ENCODE measurements around the gene RNF150. TPM values are rescaled to one million over a fixed set of nuclear protein-coding genes. Genes with fewer than 3 reads are reported as not detected.

RNF150 gene
- total RNA-seq, 2 experiments from 2014 or later, result not detected

- Mint-ChIP-seq H3K27ac (no peak overlapping the region), H3K36me3 (ENCODE audit: low read depth) (no peaks in the 10 kb centered on the region), H3K4me1 (no peaks in the 10 kb centered on the region), H3K4me3 (no peak overlapping the region), H3K27me3 (no peaks in the 10 kb centered on the region), H3K9me3 (no peaks in the 10 kb centered on the region)
- ChIA-PET CTCF (no interaction called here), POLR2A (no interaction called here)
- DNase-seq, result no peak
Observed at GRCh38 chr4:141121768-141122454, 11.4 kb downstream of the RNF150 start.

- Mint-ChIP-seq H3K4me3 (no peak overlapping the region), H3K27me3 (peaks cover 2% of the 10 kb centered on the region), H3K27ac (no peak overlapping the region), H3K9me3 (no peaks in the 10 kb centered on the region), H3K36me3 (ENCODE audit: low read depth) (no peaks in the 10 kb centered on the region), H3K4me1 (no peaks in the 10 kb centered on the region)
- no peak for DNase-seq
- ChIA-PET CTCF (no interaction called here), POLR2A (no interaction called here)
Observed at GRCh38 chr4:141121101-141121500, 12.2 kb downstream of the RNF150 start.

GRCh38 chr4:141120036-141120593 lies 13.2 kb downstream of the RNF150 start:
- peaks cover 2% of the 10 kb centered on the region for H3K27me3 Mint-ChIP-seq
- H3K9me3 Mint-ChIP-seq, result no peaks in the 10 kb centered on the region
- CTCF ChIA-PET, result no interaction called here
- POLR2A ChIA-PET, result no interaction called here
- no peak overlapping the region for H3K4me3 Mint-ChIP-seq
- no peak for DNase-seq
- H3K27ac Mint-ChIP-seq, result no peak overlapping the region
- H3K4me1 Mint-ChIP-seq, result no peaks in the 10 kb centered on the region
- H3K36me3 Mint-ChIP-seq (ENCODE audit: low read depth), result no peaks in the 10 kb centered on the region

- ChIA-PET POLR2A (no interaction called here), CTCF (no interaction called here)
- Mint-ChIP-seq H3K4me1 (no peaks in the 10 kb centered on the region), H3K4me3 (no peak overlapping the region), H3K36me3 (ENCODE audit: low read depth) (no peaks in the 10 kb centered on the region), H3K9me3 (no peaks in the 10 kb centered on the region), H3K27ac (no peak overlapping the region), H3K27me3 (peaks cover 2% of the 10 kb centered on the region)
- DNase-seq, result no peak
Observed at GRCh38 chr4:141119071-141119470, 14.2 kb downstream of the RNF150 start.

- Mint-ChIP-seq H3K27me3 (peaks cover 5% of the 10 kb centered on the region), H3K4me1 (no peaks in the 10 kb centered on the region), H3K9me3 (peaks cover 3% of the 10 kb centered on the region), H3K27ac (no peak overlapping the region), H3K4me3 (no peak overlapping the region), H3K36me3 (ENCODE audit: low read depth) (no peaks in the 10 kb centered on the region)
- POLR2A ChIA-PET, result no interaction called here
- CTCF ChIA-PET, result no interaction called here
- no peak for DNase-seq
Observed at GRCh38 chr4:141118381-141118780, 14.9 kb downstream of the RNF150 start.

GRCh38 chr4:141117935-141118334 lies 15.3 kb downstream of the RNF150 start:
- no peaks in the 10 kb centered on the region for H3K4me1 Mint-ChIP-seq
- peaks cover 3% of the 10 kb centered on the region for H3K9me3 Mint-ChIP-seq
- POLR2A ChIA-PET, result no interaction called here
- CTCF ChIA-PET, result no interaction called here
- DNase-seq, result no peak
- peaks cover 5% of the 10 kb centered on the region for H3K27me3 Mint-ChIP-seq
- H3K4me3 Mint-ChIP-seq, result no peak overlapping the region
- H3K36me3 Mint-ChIP-seq (ENCODE audit: low read depth), result no peaks in the 10 kb centered on the region
- no peak overlapping the region for H3K27ac Mint-ChIP-seq

- Mint-ChIP-seq H3K4me1 (no peaks in the 10 kb centered on the region), H3K27me3 (peaks cover 3% of the 10 kb centered on the region), H3K27ac (no peak overlapping the region), H3K9me3 (peaks cover 3% of the 10 kb centered on the region), H3K36me3 (ENCODE audit: low read depth) (no peaks in the 10 kb centered on the region), H3K4me3 (no peak overlapping the region)
- ChIA-PET POLR2A (no interaction called here), CTCF (no interaction called here)
- DNase-seq, result no peak
Observed at GRCh38 chr4:141109983-141110382, 23.3 kb downstream of the RNF150 start.

GRCh38 chr4:141107927-141108326 lies 25.3 kb downstream of the RNF150 start:
- no peaks in the 10 kb centered on the region for H3K4me1 Mint-ChIP-seq
- DNase-seq, result no peak
- no peak overlapping the region for H3K27ac Mint-ChIP-seq
- H3K4me3 Mint-ChIP-seq, result no peak overlapping the region
- no peaks in the 10 kb centered on the region for H3K27me3 Mint-ChIP-seq
- ChIA-PET CTCF (no interaction called here), POLR2A (no interaction called here)
- H3K36me3 Mint-ChIP-seq (ENCODE audit: low read depth), result no peaks in the 10 kb centered on the region
- no peaks in the 10 kb centered on the region for H3K9me3 Mint-ChIP-seq

- Mint-ChIP-seq H3K4me3 (no peak overlapping the region), H3K4me1 (no peaks in the 10 kb centered on the region), H3K27ac (no peak overlapping the region), H3K36me3 (ENCODE audit: low read depth) (no peaks in the 10 kb centered on the region), H3K27me3 (no peaks in the 10 kb centered on the region), H3K9me3 (no peaks in the 10 kb centered on the region)
- ChIA-PET POLR2A (no interaction called here), CTCF (no interaction called here)
- DNase-seq, result no peak
Observed at GRCh38 chr4:141102367-141102766, 30.9 kb downstream of the RNF150 start.

GRCh38 chr4:141101511-141101910 lies 31.8 kb downstream of the RNF150 start:
- Mint-ChIP-seq H3K27ac (no peak overlapping the region), H3K4me1 (no peaks in the 10 kb centered on the region), H3K9me3 (no peaks in the 10 kb centered on the region), H3K27me3 (no peaks in the 10 kb centered on the region), H3K36me3 (ENCODE audit: low read depth) (no peaks in the 10 kb centered on the region), H3K4me3 (no peak overlapping the region)
- CTCF ChIA-PET, result no interaction called here
- no peak for DNase-seq
- POLR2A ChIA-PET, result no interaction called here

- Mint-ChIP-seq H3K36me3 (ENCODE audit: low read depth) (no peaks in the 10 kb centered on the region), H3K4me1 (no peaks in the 10 kb centered on the region), H3K4me3 (no peak overlapping the region), H3K27ac (no peak overlapping the region), H3K27me3 (no peaks in the 10 kb centered on the region), H3K9me3 (no peaks in the 10 kb centered on the region)
- POLR2A ChIA-PET, result no interaction called here
- CTCF ChIA-PET, result no interaction called here
- DNase-seq, result no peak
Observed at GRCh38 chr4:141099326-141099725, 33.9 kb downstream of the RNF150 start.

- H3K4me1 Mint-ChIP-seq, result no peaks in the 10 kb centered on the region
- CTCF ChIA-PET, result no interaction called here
Observed at GRCh38 chr4:141098163-141098562, 35.1 kb downstream of the RNF150 start.

GRCh38 chr4:141090473-141090872 lies 42.8 kb downstream of the RNF150 start:
- Mint-ChIP-seq H3K27me3 (no peaks in the 10 kb centered on the region), H3K4me1 (no peaks in the 10 kb centered on the region), H3K9me3 (peaks cover 3% of the 10 kb centered on the region), H3K4me3 (no peak overlapping the region), H3K36me3 (ENCODE audit: low read depth) (no peaks in the 10 kb centered on the region), H3K27ac (no peak overlapping the region)
- POLR2A ChIA-PET, result no interaction called here
- CTCF ChIA-PET, result no interaction called here
- DNase-seq, result no peak

More at GRCh38 chr4:141098163-141098562, 35.1 kb downstream of the RNF150 start:
- POLR2A ChIA-PET, result no interaction called here
- no peak overlapping the region for H3K4me3 Mint-ChIP-seq
- peaks cover 3% of the 10 kb centered on the region for H3K9me3 Mint-ChIP-seq
- no peaks in the 10 kb centered on the region for H3K27me3 Mint-ChIP-seq
- H3K36me3 Mint-ChIP-seq (ENCODE audit: low read depth), result no peaks in the 10 kb centered on the region
- DNase-seq, result no peak
- no peak overlapping the region for H3K27ac Mint-ChIP-seq

GRCh38 chr4:141081921-141082395 lies 51.3 kb downstream of the RNF150 start:
- DNase-seq, result no peak
- no peak overlapping the region for H3K4me3 Mint-ChIP-seq
- H3K27me3 Mint-ChIP-seq, result no peaks in the 10 kb centered on the region
- ChIA-PET POLR2A (no interaction called here), CTCF (no interaction called here)
- H3K9me3 Mint-ChIP-seq, result no peaks in the 10 kb centered on the region
- H3K4me1 Mint-ChIP-seq, result no peaks in the 10 kb centered on the region
- no peaks in the 10 kb centered on the region for H3K36me3 Mint-ChIP-seq (ENCODE audit: low read depth)
- H3K27ac Mint-ChIP-seq, result no peak overlapping the region
